SK-N-SH (cell line): ENCODE results near the gene SNX8. TPM values are rescaled to one million over a fixed set of nuclear protein-coding genes. Genes with fewer than 3 reads are reported as not detected.

ENCODE experiments used
- CTCF ChIA-PET: fragments of 300-600, 350-600 bp; formaldehyde crosslinking; extraction: SDS; loops from one replicate; lab custom pipeline; 2021; lab: Yijun Ruan, JAX
- POLR2A ChIA-PET: fragments of 350-600 bp; sonication (Branson Sonifier 250); formaldehyde crosslinking; extraction: SDS; loops from one replicate; lab custom pipeline; 2020; ENCODE audit warnings: antibody characterized with exemption, inconsistent platforms; lab: Yijun Ruan, JAX
- DNase-seq: peaks from one replicate; pipeline ENCODE4 v3.0.0; 2012
- H2AFZ ChIP-seq: fragments of 200-600 bp; sonication (generic); 2 replicates; pipeline ENCODE4 v1.8.1; 2016; ENCODE audit warnings: antibody characterized with exemption, mild to moderate bottlenecking, low read depth
- H3F3A ChIP-seq: fragments of 200-600 bp; sonication (generic); replicated peaks from 2 replicates; pipeline ENCODE3; 2016; ENCODE audit warnings: antibody characterized with exemption, mild to moderate bottlenecking; ENCODE audit not compliant: insufficient read depth
- H3K27ac ChIP-seq, 2 experiments: fragments of 200-500 bp in 1 of 2; fragments of 200-600 bp in 1 of 2; sonication (Bioruptor generic) in 1 of 2; sonication (generic), shearing (Covaris generic) in 1 of 2; 2 replicates each; pipeline versions ENCODE4 v1.5.1 to v1.6.1; 2014 to 2016; ENCODE audit warnings: low read depth in 2 of 2, inconsistent platforms in 1 of 2, low read length in 1 of 2, mild to moderate bottlenecking in 1 of 2, mixed read lengths in 1 of 2
- H3K27me3 ChIP-seq: fragments of 200-600 bp; sonication (generic), shearing (Covaris generic); 2 replicates; pipeline ENCODE4 v1.6.1; 2016; ENCODE audit warnings: mixed run types; ENCODE audit not compliant: insufficient read depth
- H3K36me3 ChIP-seq, 2 experiments: fragments of 200-500 bp in 1 of 2; fragments of 200-600 bp in 1 of 2; sonication (Bioruptor generic) in 1 of 2; sonication (generic) in 1 of 2; replicated peaks in 1 of 2; 2 replicates each; pipeline versions ENCODE3 to v1.5.1; 2014 to 2016; ENCODE audit warnings: low read length in 1 of 2, mild to moderate bottlenecking in 1 of 2; ENCODE audit not compliant: insufficient read depth in 2 of 2, control insufficient read depth in 1 of 2
- H3K4me1 ChIP-seq, 2 experiments: fragments of 200-500 bp in 1 of 2; fragments of 200-600 bp in 1 of 2; sonication (Bioruptor generic) in 1 of 2; sonication (generic), shearing (Covaris generic) in 1 of 2; 2 replicates each; pipeline versions ENCODE4 v1.5.1 to v1.6.1; 2014 to 2016; ENCODE audit warnings: low read depth in 1 of 2, low read length in 1 of 2, mixed run types in 1 of 2; ENCODE audit not compliant: insufficient read depth in 2 of 2, control insufficient read depth in 1 of 2
- H3K4me2 ChIP-seq: fragments of 200-600 bp; sonication (generic), shearing (Covaris generic); 2 replicates; pipeline ENCODE4 v1.6.1; 2017; ENCODE audit warnings: mixed run types
- H3K4me3 ChIP-seq, 2 experiments: fragments of 200-500 bp in 1 of 2; fragments of 200-600 bp in 1 of 2; sonication (Bioruptor generic) in 1 of 2; sonication (generic), shearing (Covaris generic) in 1 of 2; 2 replicates each; pipeline versions ENCODE4 v1.5.1 to v1.8.1; 2014 to 2016; ENCODE audit warnings: low read depth in 2 of 2, inconsistent platforms in 1 of 2, low read length in 1 of 2, mild to moderate bottlenecking in 1 of 2, mixed read lengths in 1 of 2, moderate library complexity in 1 of 2
- H3K79me2 ChIP-seq: fragments of 200-600 bp; sonication (generic); 2 replicates; pipeline ENCODE4 v1.8.1; 2017; ENCODE audit warnings: mild to moderate bottlenecking; ENCODE audit not compliant: insufficient read depth
- H3K9ac ChIP-seq: fragments of 200-600 bp; sonication (generic); 2 replicates; pipeline ENCODE4 v1.6.1; 2017; ENCODE audit warnings: mixed run types
- H3K9me2 ChIP-seq: fragments of 200-600 bp; sonication (generic); 2 replicates; pipeline ENCODE4 v1.6.1; 2017; ENCODE audit warnings: mixed run types
- H3K9me3 ChIP-seq: fragments of 200-600 bp; sonication (generic); 2 replicates; pipeline ENCODE4 v1.6.1; 2017; ENCODE audit warnings: mixed run types, mild to moderate bottlenecking, moderate library complexity
- H4K20me1 ChIP-seq: fragments of 200-600 bp; sonication (generic); 2 replicates; pipeline ENCODE4 v1.6.1; 2017; ENCODE audit warnings: mild to moderate bottlenecking, mixed run types; ENCODE audit not compliant: insufficient read depth
- EP300 ChIP-seq, 2 experiments: IDR thresholded peaks; 2 replicates each; pipeline versions ENCODE4 v1.4.0 to v1.6.1; 2012; ENCODE audit warnings: borderline replicate concordance in 1 of 2, low read depth in 1 of 2, low read length in 1 of 2
- GABPA ChIP-seq: IDR thresholded peaks from 2 replicates; pipeline ENCODE4 v1.4.0; 2012; ENCODE audit warnings: low read depth, mild to moderate bottlenecking
- NFIC ChIP-seq: IDR thresholded peaks from 2 replicates; pipeline ENCODE4 v1.4.0; 2012; ENCODE audit warnings: borderline replicate concordance
- POLR2AphosphoS5 ChIP-seq: IDR thresholded peaks from 2 replicates; pipeline ENCODE4 v1.6.1; 2012; ENCODE audit warnings: low read depth, low read length
- RXRA ChIP-seq: IDR thresholded peaks from 2 replicates; pipeline ENCODE4 v1.4.0; 2012; ENCODE audit warnings: low read depth, mild to moderate bottlenecking, borderline replicate concordance
- TAF1 ChIP-seq: IDR thresholded peaks from 2 replicates; pipeline ENCODE4 v1.6.1; 2012; ENCODE audit warnings: low read depth, mild to moderate bottlenecking, low read length, moderate library complexity, borderline replicate concordance
- TCF12 ChIP-seq: IDR thresholded peaks from 2 replicates; pipeline ENCODE4 v1.4.0; 2012
- TEAD4 ChIP-seq: IDR thresholded peaks from 2 replicates; pipeline ENCODE4 v1.4.0; 2012; ENCODE audit warnings: mild to moderate bottlenecking, borderline replicate concordance; ENCODE audit not compliant: insufficient read depth
- USF1 ChIP-seq: IDR thresholded peaks from 2 replicates; pipeline ENCODE4 v1.4.0; 2012; ENCODE audit warnings: low read depth, borderline replicate concordance
- WGBS: methylation state at CpG from one replicate; pipeline ENCODE4 v1.1.6; 2017; ENCODE audit warnings: low lambda C conversion rate; 5-methylcytosine and 5-hydroxymethylcytosine counted together
- polyA plus RNA-seq, 3 experiments: library from polyadenylated mRNA; depleted of rRNA; stranded (reverse); fragments of >200 nt; gene quantifications; 2 replicates each; pipeline ENCODE4 v1.2.3, GENCODE V29; 2012
- TF ChIP-seq, protein P1 (sequence below): fragments of 150-350 bp; IDR thresholded peaks from 2 replicates; pipeline ENCODE4 v1.6.1; 2017; ENCODE audit warnings: antibody characterized with exemption, low read length, low read depth, borderline replicate concordance
- TF ChIP-seq, protein P2 (sequence below): fragments of 200-600 bp; sonication (generic); IDR thresholded peaks from 2 replicates; pipeline ENCODE4 v1.6.1; 2017; ENCODE audit warnings: antibody characterized with exemption, mild to moderate bottlenecking, moderate library complexity
- TF ChIP-seq, protein P3 (sequence below): IDR thresholded peaks from 2 replicates; pipeline ENCODE4 v1.4.0; 2012; ENCODE audit warnings: low read depth, borderline replicate concordance
- TF ChIP-seq, protein P4 (sequence below): IDR thresholded peaks from 2 replicates; pipeline ENCODE4 v1.6.1; 2012; ENCODE audit warnings: mild to moderate bottlenecking, low read depth, low read length, moderate library complexity

SNX8 gene
- polyA plus RNA-seq, 1 of the 3 experiments (the other 2 are of a cell fraction), result 20.6 TPM

GRCh38 chr7:2249744-2250323 is 64.4 kb downstream of the SNX8 start:
- ChIA-PET CTCF (interaction anchor here (0.7 to 2.3 kb wide), 3 partner anchors 11 to 98 kb away, joined by 3 to 14 read pairs (median 4); no protein-coding TSS in a partner anchor), POLR2A (interaction anchor here (1.0 kb wide), 1 partner anchor 35 kb away, joined by 4 read pairs; no protein-coding TSS in a partner anchor)
- Histone ChIP-seq H3K36me3 (peaks cover 0 to 8% of the 10 kb centered on the region in 2 experiments), H3K9me2 (no peaks in the 10 kb centered on the region), H3K79me2 (no peaks in the 10 kb centered on the region; the same call in 1 of the 2 replicates), H3K27ac (peak overlapping the region; percentile 73 to 98), H3K9me3 (no peaks in the 10 kb centered on the region)
- TF ChIP-seq RXRA, result no peak
- no peak for TF ChIP-seq TCF12
- TF ChIP-seq, all 33 proteins: peak for 0
- WGBS, result 89% methylated on average over 24 of the region's 27 CpGs
- peak overlapping the region; percentile 66 for H3K4me2 ChIP-seq
- no peaks in the 10 kb centered on the region for H4K20me1 ChIP-seq
- H3F3A ChIP-seq, result peaks cover 32% of the 10 kb centered on the region
- peaks cover 5 to 16% of the 10 kb centered on the region in 2 experiments; a peak in 3 of 4 replicates for H3K4me1 ChIP-seq
- H3K27me3 ChIP-seq, result no peaks in the 10 kb centered on the region
- no peak overlapping the region for H3K4me3 ChIP-seq
- H2AFZ ChIP-seq, result 0 out of 2 replicates have a peak overlapping the region, but pooled peaks have one; percentile 64
- H3K9ac ChIP-seq, result peak overlapping the region; percentile 65
- peak; percentile 36 for DNase-seq

- peak overlapping the region in 1 of 2 experiments; percentile 20; a peak in 2 of 4 replicates for H3K4me3 ChIP-seq
- CTCF ChIA-PET, result interaction anchor here (0.7 to 2.5 kb wide), 4 partner anchors 10 to 99 kb away, joined by 3 to 23 read pairs (median 6); no protein-coding TSS in a partner anchor
- peak overlapping the region; percentile 65 for H3K9ac ChIP-seq
- H3K9me3 ChIP-seq, result no peaks in the 10 kb centered on the region
- H3K79me2 ChIP-seq, result peaks cover under 1% of the 10 kb centered on the region; the same call in 1 of the 2 replicates
- H3K4me1 ChIP-seq, result peaks cover 5 to 16% of the 10 kb centered on the region in 2 experiments; a peak in 3 of 4 replicates
- WGBS, result 67% methylated on average over 21 of the region's 24 CpGs
- POLR2A ChIA-PET, result interaction anchor here (1.0 to 1.1 kb wide), 2 partner anchors 34 to 106 kb away, joined by 3 to 4 read pairs; no protein-coding TSS in a partner anchor
- peaks cover 32% of the 10 kb centered on the region for H3F3A ChIP-seq
- peak overlapping the region; percentile 66 for H3K4me2 ChIP-seq
- DNase-seq, result peak; percentile 61
- no peaks in the 10 kb centered on the region for H3K9me2 ChIP-seq
- H2AFZ ChIP-seq, result peak overlapping the region; percentile 64
- no peaks in the 10 kb centered on the region for H3K27me3 ChIP-seq
- peak overlapping the region; percentile 73 to 98 for H3K27ac ChIP-seq
- H4K20me1 ChIP-seq, result no peaks in the 10 kb centered on the region
- H3K36me3 ChIP-seq, result peaks cover 0 to 6% of the 10 kb centered on the region in 2 experiments
- TF ChIP-seq GABPA (peak; percentile 58), TEAD4 (0 out of 2 replicates have a peak, but pooled peaks have one; percentile 18), NFIC (no peak; the same call in 1 of the 2 replicates), EP300 (IDR thresholded peaks at IDR 0.05; ENCODE audit: borderline replicate concordance in 1 of 2, low read depth in 1 of 2, low read length in 1 of 2) (no peak), TCF12 (peak; percentile 81), TAF1 (peak; percentile 71; the same call in 1 of the 2 replicates), POLR2AphosphoS5 (peak; percentile 66), USF1 (peak; percentile 94)
- TF ChIP-seq, protein P1, sequence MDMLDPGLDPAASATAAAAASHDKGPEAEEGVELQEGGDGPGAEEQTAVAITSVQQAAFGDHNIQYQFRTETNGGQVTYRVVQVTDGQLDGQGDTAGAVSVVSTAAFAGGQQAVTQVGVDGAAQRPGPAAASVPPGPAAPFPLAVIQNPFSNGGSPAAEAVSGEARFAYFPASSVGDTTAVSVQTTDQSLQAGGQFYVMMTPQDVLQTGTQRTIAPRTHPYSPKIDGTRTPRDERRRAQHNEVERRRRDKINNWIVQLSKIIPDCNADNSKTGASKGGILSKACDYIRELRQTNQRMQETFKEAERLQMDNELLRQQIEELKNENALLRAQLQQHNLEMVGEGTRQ, result peak; percentile 72
- TF ChIP-seq, protein P2, sequence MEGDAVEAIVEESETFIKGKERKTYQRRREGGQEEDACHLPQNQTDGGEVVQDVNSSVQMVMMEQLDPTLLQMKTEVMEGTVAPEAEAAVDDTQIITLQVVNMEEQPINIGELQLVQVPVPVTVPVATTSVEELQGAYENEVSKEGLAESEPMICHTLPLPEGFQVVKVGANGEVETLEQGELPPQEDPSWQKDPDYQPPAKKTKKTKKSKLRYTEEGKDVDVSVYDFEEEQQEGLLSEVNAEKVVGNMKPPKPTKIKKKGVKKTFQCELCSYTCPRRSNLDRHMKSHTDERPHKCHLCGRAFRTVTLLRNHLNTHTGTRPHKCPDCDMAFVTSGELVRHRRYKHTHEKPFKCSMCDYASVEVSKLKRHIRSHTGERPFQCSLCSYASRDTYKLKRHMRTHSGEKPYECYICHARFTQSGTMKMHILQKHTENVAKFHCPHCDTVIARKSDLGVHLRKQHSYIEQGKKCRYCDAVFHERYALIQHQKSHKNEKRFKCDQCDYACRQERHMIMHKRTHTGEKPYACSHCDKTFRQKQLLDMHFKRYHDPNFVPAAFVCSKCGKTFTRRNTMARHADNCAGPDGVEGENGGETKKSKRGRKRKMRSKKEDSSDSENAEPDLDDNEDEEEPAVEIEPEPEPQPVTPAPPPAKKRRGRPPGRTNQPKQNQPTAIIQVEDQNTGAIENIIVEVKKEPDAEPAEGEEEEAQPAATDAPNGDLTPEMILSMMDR, result peak; percentile 40
- TF ChIP-seq, protein P3, sequence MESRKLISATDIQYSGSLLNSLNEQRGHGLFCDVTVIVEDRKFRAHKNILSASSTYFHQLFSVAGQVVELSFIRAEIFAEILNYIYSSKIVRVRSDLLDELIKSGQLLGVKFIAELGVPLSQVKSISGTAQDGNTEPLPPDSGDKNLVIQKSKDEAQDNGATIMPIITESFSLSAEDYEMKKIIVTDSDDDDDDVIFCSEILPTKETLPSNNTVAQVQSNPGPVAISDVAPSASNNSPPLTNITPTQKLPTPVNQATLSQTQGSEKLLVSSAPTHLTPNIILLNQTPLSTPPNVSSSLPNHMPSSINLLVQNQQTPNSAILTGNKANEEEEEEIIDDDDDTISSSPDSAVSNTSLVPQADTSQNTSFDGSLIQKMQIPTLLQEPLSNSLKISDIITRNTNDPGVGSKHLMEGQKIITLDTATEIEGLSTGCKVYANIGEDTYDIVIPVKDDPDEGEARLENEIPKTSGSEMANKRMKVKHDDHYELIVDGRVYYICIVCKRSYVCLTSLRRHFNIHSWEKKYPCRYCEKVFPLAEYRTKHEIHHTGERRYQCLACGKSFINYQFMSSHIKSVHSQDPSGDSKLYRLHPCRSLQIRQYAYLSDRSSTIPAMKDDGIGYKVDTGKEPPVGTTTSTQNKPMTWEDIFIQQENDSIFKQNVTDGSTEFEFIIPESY, result peak; percentile 46; the same call in 1 of the 2 replicates
- TF ChIP-seq, protein P4, sequence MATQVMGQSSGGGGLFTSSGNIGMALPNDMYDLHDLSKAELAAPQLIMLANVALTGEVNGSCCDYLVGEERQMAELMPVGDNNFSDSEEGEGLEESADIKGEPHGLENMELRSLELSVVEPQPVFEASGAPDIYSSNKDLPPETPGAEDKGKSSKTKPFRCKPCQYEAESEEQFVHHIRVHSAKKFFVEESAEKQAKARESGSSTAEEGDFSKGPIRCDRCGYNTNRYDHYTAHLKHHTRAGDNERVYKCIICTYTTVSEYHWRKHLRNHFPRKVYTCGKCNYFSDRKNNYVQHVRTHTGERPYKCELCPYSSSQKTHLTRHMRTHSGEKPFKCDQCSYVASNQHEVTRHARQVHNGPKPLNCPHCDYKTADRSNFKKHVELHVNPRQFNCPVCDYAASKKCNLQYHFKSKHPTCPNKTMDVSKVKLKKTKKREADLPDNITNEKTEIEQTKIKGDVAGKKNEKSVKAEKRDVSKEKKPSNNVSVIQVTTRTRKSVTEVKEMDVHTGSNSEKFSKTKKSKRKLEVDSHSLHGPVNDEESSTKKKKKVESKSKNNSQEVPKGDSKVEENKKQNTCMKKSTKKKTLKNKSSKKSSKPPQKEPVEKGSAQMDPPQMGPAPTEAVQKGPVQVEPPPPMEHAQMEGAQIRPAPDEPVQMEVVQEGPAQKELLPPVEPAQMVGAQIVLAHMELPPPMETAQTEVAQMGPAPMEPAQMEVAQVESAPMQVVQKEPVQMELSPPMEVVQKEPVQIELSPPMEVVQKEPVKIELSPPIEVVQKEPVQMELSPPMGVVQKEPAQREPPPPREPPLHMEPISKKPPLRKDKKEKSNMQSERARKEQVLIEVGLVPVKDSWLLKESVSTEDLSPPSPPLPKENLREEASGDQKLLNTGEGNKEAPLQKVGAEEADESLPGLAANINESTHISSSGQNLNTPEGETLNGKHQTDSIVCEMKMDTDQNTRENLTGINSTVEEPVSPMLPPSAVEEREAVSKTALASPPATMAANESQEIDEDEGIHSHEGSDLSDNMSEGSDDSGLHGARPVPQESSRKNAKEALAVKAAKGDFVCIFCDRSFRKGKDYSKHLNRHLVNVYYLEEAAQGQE, result no peak
Measured at GRCh38 chr7:2248984-2249694, 65.1 kb downstream of the SNX8 start.
